HepG2 (cell line): ENCODE data around the gene NCOA3. TPM values are rescaled to one million over a fixed set of nuclear protein-coding genes. Genes with fewer than 3 reads are reported as not detected.

Experiments used
- CBFB ChIP-seq: sonication (generic); formaldehyde crosslinking; IDR thresholded peaks from 2 replicates; pipeline ENCODE4 v1.4.0; 2020; ENCODE audit warnings: missing genetic modification reagents
- CREB1 ChIP-seq, 2 experiments: fragments of 450-650 bp in 1 of 2; IDR thresholded peaks; 2 replicates each; pipeline ENCODE4 v1.6.1; 2016 to 2017; ENCODE audit warnings: control low read depth in 1 of 2, mild to moderate bottlenecking in 1 of 2, missing compliant biosample characterization in 1 of 2, missing genetic modification characterization in 1 of 2
- GMEB2 ChIP-seq: IDR thresholded peaks from 2 replicates; pipeline ENCODE4 v1.6.1; 2016; ENCODE audit warnings: missing biosample characterization, missing genetic modification reagents, low read depth
- HNF1B ChIP-seq: sonication (generic); formaldehyde crosslinking; IDR thresholded peaks from 2 replicates; pipeline ENCODE4 v1.5.1; 2020; ENCODE audit warnings: mild to moderate bottlenecking, moderate library complexity, missing genetic modification reagents
- HNF4G ChIP-seq, 2 experiments: sonication (generic) in 1 of 2; formaldehyde crosslinking in 1 of 2; IDR thresholded peaks; 2 replicates each; pipeline versions ENCODE4 v1.4.0 to v1.6.1; 2011 to 2020; ENCODE audit warnings: borderline replicate concordance in 2 of 2, low read depth in 2 of 2, mild to moderate bottlenecking in 2 of 2, low read length in 1 of 2, missing genetic modification reagents in 1 of 2, moderate library complexity in 1 of 2
- NFIC ChIP-seq: IDR thresholded peaks from 2 replicates; pipeline ENCODE4 v1.6.1; 2012; ENCODE audit warnings: mild to moderate bottlenecking, low read length, inconsistent platforms
- POLR2G ChIP-seq: fragments of 200-400 bp; formaldehyde crosslinking; IDR thresholded peaks from 2 replicates; pipeline ENCODE4 v1.6.1; 2018; ENCODE audit warnings: mild to moderate bottlenecking, low read depth, low read length, moderate library complexity
- PTBP1 ChIP-seq: fragments of 200-400 bp; formaldehyde crosslinking; IDR thresholded peaks from 2 replicates; pipeline ENCODE4 v1.6.1; 2018; ENCODE audit warnings: low read length, low read depth; ENCODE audit not compliant: poor library complexity, severe bottlenecking
- THAP7 ChIP-seq: sonication (generic); formaldehyde crosslinking; IDR thresholded peaks from 2 replicates; pipeline ENCODE4 v1.8.1; 2023; ENCODE audit warnings: mild to moderate bottlenecking, missing genetic modification reagents
- ZFP36L2 ChIP-seq: sonication (generic); formaldehyde crosslinking; IDR thresholded peaks from 2 replicates; pipeline ENCODE4 v1.4.0; 2020; ENCODE audit warnings: missing genetic modification reagents
- ZMYM2 ChIP-seq: sonication (generic); formaldehyde crosslinking; IDR thresholded peaks from 2 replicates; pipeline ENCODE4 v1.8.0; 2022; ENCODE audit warnings: mild to moderate bottlenecking, missing genetic modification reagents
- ZNF556 ChIP-seq: sonication (generic); formaldehyde crosslinking; IDR thresholded peaks from 2 replicates; pipeline ENCODE4 v1.4.0; 2020; ENCODE audit warnings: mild to moderate bottlenecking, missing genetic modification reagents, borderline replicate concordance
- ZNF616 ChIP-seq: sonication (generic); formaldehyde crosslinking; IDR thresholded peaks from 2 replicates; pipeline ENCODE4 v1.5.0; 2020; ENCODE audit warnings: low read depth, mild to moderate bottlenecking, missing genetic modification reagents
- polyA plus RNA-seq, 8 experiments: library from polyadenylated mRNA; depleted of rRNA in 3 of 8; stranded (reverse) in 7 of 8; unstranded in 1 of 8; fragments of >200 nt; fragmentation: Illumina TruSeq in 4 of 8; extraction: Trizol in 4 of 8; gene quantifications; 2 replicates each; pipeline versions ENCODE4 v1.2.1 to v1.2.3, GENCODE V29; 2011 to 2016; ENCODE audit warnings: low read depth in 4 of 8, missing spikeins in 1 of 8, mixed read lengths in 1 of 8; ENCODE audit not compliant: insufficient read depth in 1 of 8
- total RNA-seq, 5 experiments: library from RNA; depleted of rRNA; stranded (reverse); fragments of >200 nt; fragmentation: Illumina TruSeq; extraction: Trizol; gene quantifications; 2 replicates each; pipeline ENCODE4 v1.2.3, GENCODE V29; 2016; ENCODE audit warnings: low read depth in 1 of 5
- TF ChIP-seq, protein P1 (sequence below): sonication (generic); IDR thresholded peaks from 2 replicates; pipeline ENCODE4 v1.6.1; 2016; ENCODE audit warnings: low read depth, borderline replicate concordance
- TF ChIP-seq, protein P2 (sequence below): fragments of 450-650 bp; IDR thresholded peaks from 2 replicates; pipeline ENCODE4 v1.6.1; 2016
- TF ChIP-seq, protein P3 (sequence below): sonication (generic); formaldehyde crosslinking; IDR thresholded peaks from 2 replicates; pipeline ENCODE4 v1.9.0; 2021; ENCODE audit warnings: missing genetic modification reagents, mild to moderate bottlenecking, borderline replicate concordance
- TF ChIP-seq, protein P4 (sequence below): sonication (generic); formaldehyde crosslinking; IDR thresholded peaks from 2 replicates; pipeline ENCODE4 v1.4.0; 2020; ENCODE audit warnings: missing genetic modification reagents; ENCODE audit errors: not compliant biosample characterization

Gene NCOA3
- total and polyA plus RNA-seq, 2 of the 13 experiments (the other 11 are each of a cell fraction or from before 2014, with no cell fraction given), result 35.0 to 56.8 TPM

- TF ChIP-seq, protein P1, sequence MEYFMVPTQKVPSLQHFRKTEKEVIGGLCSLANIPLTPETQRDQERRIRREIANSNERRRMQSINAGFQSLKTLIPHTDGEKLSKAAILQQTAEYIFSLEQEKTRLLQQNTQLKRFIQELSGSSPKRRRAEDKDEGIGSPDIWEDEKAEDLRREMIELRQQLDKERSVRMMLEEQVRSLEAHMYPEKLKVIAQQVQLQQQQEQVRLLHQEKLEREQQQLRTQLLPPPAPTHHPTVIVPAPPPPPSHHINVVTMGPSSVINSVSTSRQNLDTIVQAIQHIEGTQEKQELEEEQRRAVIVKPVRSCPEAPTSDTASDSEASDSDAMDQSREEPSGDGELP, result peak; percentile 82; the same call in 1 of the 2 replicates
- TF ChIP-seq, protein P2, sequence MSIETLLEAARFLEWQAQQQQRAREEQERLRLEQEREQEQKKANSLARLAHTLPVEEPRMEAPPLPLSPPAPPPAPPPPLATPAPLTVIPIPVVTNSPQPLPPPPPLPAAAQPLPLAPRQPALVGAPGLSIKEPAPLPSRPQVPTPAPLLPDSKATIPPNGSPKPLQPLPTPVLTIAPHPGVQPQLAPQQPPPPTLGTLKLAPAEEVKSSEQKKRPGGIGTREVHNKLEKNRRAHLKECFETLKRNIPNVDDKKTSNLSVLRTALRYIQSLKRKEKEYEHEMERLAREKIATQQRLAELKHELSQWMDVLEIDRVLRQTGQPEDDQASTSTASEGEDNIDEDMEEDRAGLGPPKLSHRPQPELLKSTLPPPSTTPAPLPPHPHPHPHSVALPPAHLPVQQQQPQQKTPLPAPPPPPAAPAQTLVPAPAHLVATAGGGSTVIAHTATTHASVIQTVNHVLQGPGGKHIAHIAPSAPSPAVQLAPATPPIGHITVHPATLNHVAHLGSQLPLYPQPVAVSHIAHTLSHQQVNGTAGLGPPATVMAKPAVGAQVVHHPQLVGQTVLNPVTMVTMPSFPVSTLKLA, result peak; percentile 21; the same call in 1 of the 2 replicates
- TF ChIP-seq PTBP1 (no peak), HNF1B (CRISPR knock-in tag) (peak; percentile 93), ZFP36L2 (CRISPR knock-in tag) (no peak), POLR2G (no peak), HNF4G (IDR thresholded peaks at IDR 0.05; ENCODE audit: borderline replicate concordance, low read depth, low read length) (peak; percentile 90), HNF4G (CRISPR knock-in tag; IDR thresholded peaks at IDR 0.05; ENCODE audit: borderline replicate concordance, low read depth) (peak; percentile 58; the same call in 1 of the 2 replicates), CBFB (CRISPR knock-in tag) (peak; percentile 96), NFIC (peak; percentile 96), ZNF616 (CRISPR knock-in tag) (no peak), ZMYM2 (CRISPR knock-in tag) (0 out of 2 replicates have a peak, but pooled peaks have one; percentile 59), CREB1 (IDR thresholded peaks at IDR 0.05) (no peak), CREB1 (CRISPR knock-in tag; IDR thresholded peaks at IDR 0.05) (peak; percentile 86), THAP7 (CRISPR knock-in tag) (peak; percentile 78; the same call in 1 of the 2 replicates), ZNF556 (CRISPR knock-in tag) (peak; percentile 86), GMEB2 (CRISPR knock-in tag) (no peak)
- TF ChIP-seq, protein P3, sequence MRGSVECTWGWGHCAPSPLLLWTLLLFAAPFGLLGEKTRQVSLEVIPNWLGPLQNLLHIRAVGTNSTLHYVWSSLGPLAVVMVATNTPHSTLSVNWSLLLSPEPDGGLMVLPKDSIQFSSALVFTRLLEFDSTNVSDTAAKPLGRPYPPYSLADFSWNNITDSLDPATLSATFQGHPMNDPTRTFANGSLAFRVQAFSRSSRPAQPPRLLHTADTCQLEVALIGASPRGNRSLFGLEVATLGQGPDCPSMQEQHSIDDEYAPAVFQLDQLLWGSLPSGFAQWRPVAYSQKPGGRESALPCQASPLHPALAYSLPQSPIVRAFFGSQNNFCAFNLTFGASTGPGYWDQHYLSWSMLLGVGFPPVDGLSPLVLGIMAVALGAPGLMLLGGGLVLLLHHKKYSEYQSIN (CRISPR knock-in tag), result no peak
- TF ChIP-seq, protein P4, sequence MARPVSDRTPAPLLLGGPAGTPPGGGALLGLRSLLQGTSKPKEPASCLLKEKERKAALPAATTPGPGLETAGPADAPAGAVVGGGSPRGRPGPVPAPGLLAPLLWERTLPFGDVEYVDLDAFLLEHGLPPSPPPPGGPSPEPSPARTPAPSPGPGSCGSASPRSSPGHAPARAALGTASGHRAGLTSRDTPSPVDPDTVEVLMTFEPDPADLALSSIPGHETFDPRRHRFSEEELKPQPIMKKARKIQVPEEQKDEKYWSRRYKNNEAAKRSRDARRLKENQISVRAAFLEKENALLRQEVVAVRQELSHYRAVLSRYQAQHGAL, result peak; percentile 73
Observed at GRCh38 chr20:47455133-47456040, 46.3 kb upstream of the NCOA3 start (continued).
